OCI-LY7 (cell line): ENCODE results near the gene FIGLA.

Source experiments
- CTCF ChIP-seq: fragments of 200-600 bp; sonication (generic); conservative IDR thresholded peaks from 2 replicates; pipeline ENCODE4 v1.5.1; 2014; ENCODE audit warnings: mild to moderate bottlenecking, antibody characterized with exemption, low read length, moderate library complexity, mixed read lengths
- EZH2phosphoT487 ChIP-seq: fragments of 200-600 bp; sonication (generic); IDR thresholded peaks from 2 replicates; pipeline ENCODE4 v1.6.1; 2018; ENCODE audit warnings: low read depth, borderline replicate concordance, mild to moderate bottlenecking, mixed run types, antibody characterized with exemption, low read length, moderate library complexity, mixed read lengths

- TF ChIP-seq CTCF = no peak
- no peak for TF ChIP-seq EZH2phosphoT487
Measured at GRCh38 chr2:70757360-70757759, 33.1 kb downstream of the FIGLA start.
